GM19324 (cell line): ENCODE measurements around the gene EBF3.

Experiments used
- ATAC-seq: cut with Tn5 transposase; IDR thresholded peaks from one replicate; pipeline ENCODE4 v1.9.1; 2021; ENCODE audit warnings: mild to moderate bottlenecking, moderate library complexity; ENCODE audit not compliant: unreplicated experiment, low FRiP score

Gene EBF3

GRCh38 chr10:129971381-129972144 lies 7.5 kb upstream of the EBF3 start:
- ATAC-seq: no peak

DNA sequence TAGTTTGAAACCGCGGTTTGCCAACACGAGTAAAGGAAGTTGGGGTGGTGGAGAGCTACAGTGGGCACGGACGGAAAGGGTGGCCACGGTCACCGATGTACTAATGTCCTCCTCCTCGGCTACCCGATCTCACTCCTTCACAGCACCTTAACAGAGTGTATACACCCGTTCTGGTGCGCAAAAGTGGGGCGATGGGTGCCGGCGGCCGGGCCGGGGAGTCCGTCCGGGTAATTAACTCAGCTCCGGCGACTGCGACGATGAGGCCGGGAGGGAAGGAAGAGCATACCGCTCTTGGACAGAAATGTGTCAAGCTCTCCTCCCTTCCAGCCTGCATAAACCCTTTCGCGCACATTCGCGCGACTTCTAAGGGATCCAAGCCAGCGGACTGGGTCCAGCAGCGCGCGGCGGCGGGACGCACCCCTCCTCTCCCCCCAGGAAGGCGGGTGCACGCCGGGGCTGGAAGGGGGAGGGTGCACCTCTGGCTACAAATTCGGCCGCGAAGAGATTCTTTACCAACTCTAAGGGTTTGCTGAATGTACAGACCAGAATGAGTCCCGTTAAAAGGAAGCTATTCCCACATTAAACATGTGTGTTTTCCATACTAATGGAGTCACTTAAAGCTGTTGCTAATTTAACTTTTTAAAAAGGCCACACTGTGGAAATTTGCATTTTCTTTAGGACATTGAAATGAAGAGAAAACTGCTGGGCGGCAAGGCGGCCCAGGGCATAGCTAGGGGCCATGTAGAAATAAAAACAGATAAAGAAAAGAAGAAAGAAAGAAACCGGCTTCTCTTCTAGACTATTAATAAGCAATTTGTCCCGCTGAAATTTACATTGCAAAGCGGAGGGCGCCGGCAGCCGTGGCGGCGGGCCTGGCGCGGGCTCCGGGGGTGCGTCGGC lies 6.6 kb upstream of the EBF3 start:
- no peak for ATAC-seq

DNA sequence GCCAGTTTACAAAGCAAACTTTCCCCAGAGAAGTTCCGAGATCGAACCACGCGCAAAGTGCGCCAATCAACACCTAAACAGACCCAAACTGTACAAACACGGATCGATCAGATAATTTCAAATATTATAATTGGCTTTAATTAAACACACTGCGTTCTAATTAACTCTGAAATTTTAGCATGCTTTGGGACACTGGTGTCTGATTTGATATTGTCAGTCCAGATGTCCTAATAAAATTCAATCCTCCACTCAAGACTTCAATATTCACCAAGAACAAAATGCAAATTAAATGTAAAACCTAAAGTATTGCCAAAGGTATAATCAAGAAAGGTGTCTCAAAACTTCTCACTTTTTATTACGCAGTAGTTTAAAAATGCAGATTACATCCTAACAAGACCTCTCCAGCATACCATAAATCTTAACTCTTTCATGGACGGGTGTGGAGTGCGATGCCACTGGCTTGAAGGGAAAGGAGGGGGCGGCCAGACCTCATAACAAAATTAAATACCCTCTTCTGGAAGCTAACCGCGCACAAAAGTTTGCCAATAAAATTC lies 5.9 kb upstream of the EBF3 start:
- ATAC-seq: no peak

DNA sequence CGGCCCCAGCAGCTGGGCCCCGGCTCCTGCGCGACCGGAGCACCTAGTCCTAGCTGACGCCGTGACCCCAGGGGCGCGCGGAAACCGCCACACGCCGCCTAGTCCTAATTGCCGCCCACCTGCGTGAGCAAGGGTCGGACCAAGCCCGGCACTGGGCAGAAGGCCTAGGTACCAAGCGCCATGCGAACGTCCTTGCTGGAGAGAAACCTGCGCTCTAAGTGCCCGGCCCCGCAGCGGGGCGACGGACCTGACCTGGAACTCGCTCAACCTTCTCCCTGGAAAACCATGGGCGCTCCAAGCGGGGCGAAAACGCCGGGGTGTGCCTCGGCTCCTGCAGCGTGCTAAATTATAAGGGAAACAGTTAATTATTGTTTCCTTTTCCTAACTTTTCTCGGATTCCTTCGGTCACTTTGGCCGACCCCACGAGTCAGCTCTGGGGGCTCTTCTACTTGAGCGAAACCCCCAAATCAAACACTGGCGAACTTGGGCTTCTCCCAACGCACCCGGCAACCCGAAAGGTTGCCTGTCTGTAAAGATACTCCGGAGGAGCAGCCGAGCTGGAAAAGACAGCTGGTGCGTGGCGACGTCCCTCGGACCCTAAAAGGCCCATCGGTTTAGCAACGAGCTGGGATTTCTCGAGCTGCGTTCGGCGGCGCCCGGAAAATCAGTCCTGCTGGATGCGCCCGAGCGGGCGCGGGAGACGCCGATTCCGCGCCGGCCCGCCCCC lies 5.3 kb upstream of the EBF3 start:
- no peak for ATAC-seq

GRCh38 chr10:129968853-129969183 lies 4.7 kb upstream of the EBF3 start:
- no peak for ATAC-seq

DNA sequence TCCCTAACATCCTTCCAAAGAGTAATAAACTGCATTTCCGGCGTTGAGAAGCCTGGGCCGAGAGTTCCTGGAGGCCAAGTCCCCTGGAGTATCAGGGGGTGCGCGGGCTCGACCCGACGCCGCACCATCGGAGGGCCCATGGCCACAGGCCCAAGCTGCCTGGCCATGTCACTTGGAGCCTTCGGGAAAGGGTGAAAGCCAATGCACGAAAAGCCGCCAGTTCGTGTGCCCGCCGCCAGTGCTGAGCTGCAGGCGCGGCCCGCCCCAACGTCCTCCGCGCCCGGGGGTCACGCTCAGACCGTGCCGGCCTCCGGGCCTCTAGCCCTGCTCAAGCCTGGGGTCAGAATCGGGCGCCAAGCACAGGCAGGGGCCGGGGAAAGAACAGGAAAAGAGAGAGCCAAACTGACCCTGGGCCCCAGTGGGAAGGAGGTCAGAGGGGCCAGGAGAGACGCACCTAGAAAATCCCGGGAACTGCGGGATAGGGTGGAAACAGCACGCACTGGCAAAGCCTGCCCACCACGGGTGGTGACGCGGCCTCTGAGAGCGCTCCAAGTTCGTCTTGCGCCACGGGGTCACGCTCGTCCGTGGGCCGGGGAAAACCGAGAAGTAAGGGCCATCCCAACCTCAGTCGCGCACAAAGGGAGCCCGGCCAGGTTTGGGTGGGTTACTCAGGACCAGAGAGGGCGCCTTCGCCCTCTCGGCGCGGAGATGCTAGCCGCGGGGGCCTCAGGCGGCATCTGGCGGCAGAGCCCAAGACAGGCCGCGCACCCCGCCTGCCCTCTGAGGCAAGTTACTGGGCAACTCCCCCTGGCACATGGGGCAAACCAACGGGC lies 4.2 kb upstream of the EBF3 start:
- no peak for ATAC-seq

DNA sequence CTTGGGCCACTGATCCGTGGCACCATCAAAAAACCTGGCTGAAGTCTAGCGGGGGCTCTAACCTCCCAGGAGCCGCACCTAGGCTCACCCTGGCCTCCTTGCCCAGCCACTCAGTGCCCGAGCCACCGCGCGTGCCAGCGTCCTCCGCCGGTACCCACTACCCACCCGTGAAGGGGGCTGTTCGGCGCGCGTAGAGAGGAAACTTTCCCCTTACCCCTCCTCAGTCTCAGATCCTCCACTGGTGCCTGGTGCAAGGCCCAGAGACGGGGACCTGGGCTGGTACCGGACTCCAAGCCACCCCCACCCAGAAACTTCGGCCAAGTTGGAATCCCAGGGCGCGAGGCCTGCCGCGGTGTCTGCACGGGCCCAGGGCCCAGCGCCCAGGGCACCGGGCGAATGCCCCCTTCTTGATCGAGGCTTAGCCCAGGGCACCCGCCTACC lies 3.5 kb upstream of the EBF3 start:
- no peak for ATAC-seq

DNA sequence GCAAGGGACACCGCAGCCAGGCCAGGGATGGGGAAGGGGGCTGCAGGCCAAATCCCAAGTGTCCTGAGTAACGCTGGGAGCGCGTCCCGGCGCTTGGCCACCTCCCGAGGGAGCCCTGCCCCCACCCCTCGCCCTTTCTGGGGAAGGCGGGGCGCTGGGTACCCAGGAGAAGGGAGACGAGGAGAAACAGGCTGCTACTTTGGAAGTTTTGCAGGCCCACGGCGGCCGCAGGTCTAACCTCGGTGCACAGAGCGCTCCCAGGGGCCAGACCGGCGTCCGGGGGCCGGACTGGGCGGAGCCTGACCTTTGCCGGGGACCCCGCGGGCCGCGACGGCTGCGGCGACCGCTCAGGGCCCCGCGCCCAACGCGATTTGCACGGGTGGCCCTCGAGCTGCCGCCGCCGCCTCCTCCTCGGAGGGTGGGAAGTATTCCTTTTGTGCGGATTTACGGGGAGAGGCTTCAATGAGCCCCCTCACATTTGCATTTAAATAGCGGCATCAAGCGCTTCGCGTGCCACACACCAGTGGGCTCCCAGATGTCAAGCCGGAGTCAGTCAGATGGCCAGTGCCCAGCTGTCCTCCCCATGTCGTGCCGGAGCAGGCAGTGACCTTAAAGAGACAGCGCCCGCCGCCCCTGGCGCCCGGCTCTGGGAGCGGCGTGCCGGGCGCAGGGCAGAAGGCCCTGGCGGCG lies 3.0 kb upstream of the EBF3 start:
- no peak for ATAC-seq

DNA sequence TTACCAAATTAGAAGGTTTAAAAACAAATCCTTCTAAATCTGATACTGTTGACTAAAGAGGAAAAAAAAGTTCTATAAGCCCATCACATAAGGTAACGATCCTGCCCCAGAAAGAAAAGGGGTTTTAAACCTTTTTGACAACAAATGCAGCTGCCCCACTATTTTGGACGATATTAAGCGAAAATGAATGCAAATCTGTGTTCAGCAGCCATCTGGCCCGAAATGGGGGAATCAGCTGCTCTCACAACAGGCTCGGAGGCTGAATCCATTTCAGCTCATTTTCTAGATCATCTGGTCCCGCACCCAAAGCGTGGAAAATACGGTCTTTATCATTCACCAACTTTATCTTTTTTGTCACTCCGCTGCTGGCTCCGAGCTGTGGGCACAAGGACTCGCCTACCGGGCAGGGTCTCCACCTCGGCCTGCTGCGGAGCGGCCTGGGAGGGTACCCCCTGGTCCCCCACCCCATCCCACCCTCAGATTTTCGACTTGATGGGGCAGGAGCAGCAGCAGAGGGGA lies 2.4 kb upstream of the EBF3 start:
- no peak for ATAC-seq

DNA sequence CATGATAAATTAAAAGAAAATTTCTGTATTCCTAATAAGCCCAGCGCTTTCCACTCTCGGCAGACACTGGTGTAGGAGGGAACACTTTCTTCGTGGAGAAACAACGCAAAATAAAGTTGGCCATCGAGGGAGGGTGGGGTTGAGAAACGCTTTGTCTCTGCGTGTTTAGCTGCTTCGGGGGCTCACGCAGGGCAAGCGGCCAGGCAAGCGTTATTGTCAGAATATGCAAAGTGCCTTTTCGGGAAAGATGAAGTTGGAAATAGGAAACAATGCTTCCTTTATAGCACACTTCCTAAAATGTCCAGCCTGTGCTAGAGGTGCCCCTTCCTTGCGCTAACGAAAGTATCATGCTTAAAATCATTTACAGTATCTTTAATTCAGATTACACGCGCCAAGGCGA lies 1.9 kb upstream of the EBF3 start:
- no peak for ATAC-seq

GRCh38 chr10:129965425-129965808 lies 1.3 kb upstream of the EBF3 start:
- ATAC-seq: no peak

DNA sequence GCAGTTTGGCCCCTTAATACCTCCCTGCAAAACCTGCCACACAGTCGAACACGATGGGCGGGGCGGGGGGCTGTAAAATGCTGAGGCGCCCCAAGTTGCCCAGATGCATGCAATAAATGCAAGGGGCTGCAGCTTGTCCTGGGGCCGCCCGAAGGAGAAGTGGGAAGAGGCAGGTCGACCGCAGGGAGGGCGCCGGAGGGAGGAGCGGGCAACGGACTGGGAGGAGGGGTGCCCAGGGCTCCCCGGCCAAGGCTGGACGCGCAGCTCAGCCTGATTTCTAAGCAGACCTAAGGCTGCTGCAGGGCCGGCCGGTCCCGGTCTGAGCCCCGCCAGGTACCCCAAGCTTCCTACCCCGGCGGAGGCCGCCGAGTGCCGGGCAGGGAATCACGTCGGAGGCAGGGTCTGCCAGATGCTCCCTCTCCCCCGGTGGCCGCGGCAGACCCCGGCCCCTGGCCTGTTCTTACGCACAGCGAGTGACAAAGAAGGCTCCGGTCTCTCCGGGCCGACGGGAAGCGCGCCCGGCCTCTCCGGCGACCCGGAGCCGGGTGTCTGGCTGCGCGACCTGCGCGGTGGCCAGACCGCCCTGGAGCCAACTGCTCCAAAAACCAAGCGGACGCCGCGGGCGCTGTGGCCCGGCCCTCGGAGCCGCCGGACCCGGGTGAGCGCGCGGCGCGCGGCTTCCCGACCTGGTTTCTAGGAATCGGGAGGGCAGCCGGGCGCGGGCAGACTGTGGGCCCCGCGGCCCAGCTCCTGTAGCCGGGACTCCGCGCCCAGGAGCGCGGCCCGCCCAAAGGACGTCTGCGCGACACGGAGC lies 744 bp upstream of the EBF3 start:
- ATAC-seq: no peak

- ATAC-seq: no peak
These were observed 1.0 kb downstream of the EBF3 start for GRCh38 chr10:129962872-129963640.

DNA sequence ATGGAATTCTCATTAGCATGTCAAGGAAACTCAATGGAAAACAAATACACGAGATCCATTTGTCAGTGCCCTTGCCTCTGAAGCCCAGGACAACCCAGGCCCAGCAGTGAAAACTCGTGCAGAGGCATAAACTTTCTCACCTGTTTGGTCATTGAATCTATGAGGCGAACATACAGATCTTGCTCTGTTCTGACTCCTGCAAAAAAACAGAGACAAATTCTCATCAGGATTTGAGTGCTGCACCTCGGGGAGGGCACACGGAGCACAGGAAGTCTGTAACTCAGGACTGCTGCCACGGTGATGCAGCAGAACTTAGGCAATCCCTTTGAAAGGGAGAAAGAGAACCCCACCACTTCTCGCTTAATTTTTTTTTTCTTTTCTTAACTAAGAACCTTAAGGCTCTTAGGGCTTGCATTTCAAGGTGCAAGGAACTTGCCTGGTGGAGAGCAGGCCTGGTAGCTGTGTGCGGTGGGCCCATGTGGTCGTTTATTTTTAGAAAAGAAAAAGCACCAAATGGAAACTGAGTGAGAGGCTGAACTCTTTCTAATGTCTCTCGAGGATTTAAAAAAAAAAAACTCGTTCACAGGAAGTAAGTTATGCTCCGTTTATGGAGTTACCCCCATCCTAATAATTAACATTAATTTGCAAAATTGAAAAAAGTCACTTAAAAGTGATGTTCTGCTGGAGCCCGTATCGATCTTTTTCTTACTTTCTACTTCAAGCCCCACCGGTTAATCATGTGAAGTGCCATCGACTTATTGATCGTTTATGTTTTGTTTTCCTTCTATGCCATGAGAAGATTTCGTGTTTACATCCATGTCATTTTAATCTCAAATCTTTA lies 1.8 kb downstream of the EBF3 start:
- no peak for ATAC-seq

GRCh38 chr10:129961157-129961701 lies 2.8 kb downstream of the EBF3 start:
- no peak for ATAC-seq

GRCh38 chr10:129960481-129961156 lies 3.5 kb downstream of the EBF3 start:
- ATAC-seq: no peak
